ENCODE results near the gene EPS15. TPM values are rescaled to one million over a fixed set of nuclear protein-coding genes. Genes with fewer than 3 reads are reported as not detected.

EPS15 gene
- total RNA-seq, 1 donor from 2014 or later: 42.0 TPM

- no peak overlapping the region for H3K4me3 Mint-ChIP-seq
- no peaks in the 10 kb centered on the region for H3K79me2 ChIP-seq (ENCODE audit: low read depth)
- no peak overlapping the region for H3K4me3 ChIP-seq
- no peaks in the 10 kb centered on the region for H3K9me3 ChIP-seq (ENCODE audit: low read depth)
- H3K27ac Mint-ChIP-seq: no peak overlapping the region
- DNase-seq (ENCODE audit: low spot score): no peak
- H2AFZ ChIP-seq (replicated peaks): no peak overlapping the region
- H3K4me1 Mint-ChIP-seq: peaks cover 13% of the 10 kb centered on the region
- TF ChIP-seq CTCF (IDR thresholded peaks at IDR 0.05) (no peak), EZH2 (IDR thresholded peaks at IDR 0.05) (no peak), EZH2phosphoT487 (IDR thresholded peaks at IDR 0.05) (no peak)
- H3K4me2 ChIP-seq: no peak overlapping the region
- H3K27me3 ChIP-seq: no peaks in the 10 kb centered on the region
- H3K36me3 Mint-ChIP-seq: no peaks in the 10 kb centered on the region
- H4K20me1 ChIP-seq (ENCODE audit: low read depth): no peaks in the 10 kb centered on the region
- no peak overlapping the region for H3K27ac ChIP-seq
- H3K36me3 ChIP-seq: no peaks in the 10 kb centered on the region
- H3F3A ChIP-seq (ENCODE audit: low read depth): no peaks in the 10 kb centered on the region
- peaks cover 11% of the 10 kb centered on the region for H3K27me3 Mint-ChIP-seq (ENCODE audit: insufficient read depth, low read depth)
- no peak overlapping the region for H3K9ac ChIP-seq
- H3K9me3 Mint-ChIP-seq: no peaks in the 10 kb centered on the region
- H3K4me1 ChIP-seq: peaks cover 1% of the 10 kb centered on the region
Observed at GRCh38 chr1:51311826-51312225, 207.2 kb downstream of the EPS15 start.

- Histone ChIP-seq H3K4me2 (no peak overlapping the region), H4K20me1 (ENCODE audit: low read depth) (no peaks in the 10 kb centered on the region), H2AFZ (replicated peaks) (no peak overlapping the region), H3F3A (ENCODE audit: low read depth) (no peaks in the 10 kb centered on the region), H3K36me3 (no peaks in the 10 kb centered on the region), H3K9ac (no peak overlapping the region), H3K79me2 (ENCODE audit: low read depth) (no peaks in the 10 kb centered on the region), H3K9me3 (ENCODE audit: low read depth) (no peaks in the 10 kb centered on the region), H3K27me3 (no peaks in the 10 kb centered on the region), H3K27ac (no peak overlapping the region), H3K4me3 (no peak overlapping the region), H3K4me1 (no peaks in the 10 kb centered on the region)
- H3K27me3 Mint-ChIP-seq (ENCODE audit: insufficient read depth, low read depth): peaks cover 7% of the 10 kb centered on the region
- H3K27ac Mint-ChIP-seq: peak overlapping the region; percentile 80
- H3K4me3 Mint-ChIP-seq: peak overlapping the region; percentile 42
- H3K4me1 Mint-ChIP-seq: peaks cover 11% of the 10 kb centered on the region
- H3K36me3 Mint-ChIP-seq: no peaks in the 10 kb centered on the region
- DNase-seq (ENCODE audit: low spot score): no peak
- TF ChIP-seq CTCF (IDR thresholded peaks at IDR 0.05): no peak
- no peak for TF ChIP-seq EZH2phosphoT487 (IDR thresholded peaks at IDR 0.05)
- no peak for TF ChIP-seq EZH2 (IDR thresholded peaks at IDR 0.05)
- H3K9me3 Mint-ChIP-seq: no peaks in the 10 kb centered on the region
Observed at GRCh38 chr1:51310871-51311613, 208.0 kb downstream of the EPS15 start.

- TF ChIP-seq CTCF (IDR thresholded peaks at IDR 0.05): no peak
- no peak for TF ChIP-seq EZH2phosphoT487 (IDR thresholded peaks at IDR 0.05)
- no peak for TF ChIP-seq EZH2 (IDR thresholded peaks at IDR 0.05)
- Mint-ChIP-seq H3K4me3 (no peak overlapping the region), H3K4me1 (peaks cover 8% of the 10 kb centered on the region), H3K27me3 (ENCODE audit: insufficient read depth, low read depth) (peaks cover 6% of the 10 kb centered on the region), H3K9me3 (no peaks in the 10 kb centered on the region), H3K36me3 (no peaks in the 10 kb centered on the region), H3K27ac (no peak overlapping the region)
- H3K27me3 ChIP-seq: no peaks in the 10 kb centered on the region
- H3K27ac ChIP-seq: no peak overlapping the region
- H4K20me1 ChIP-seq (ENCODE audit: low read depth): no peaks in the 10 kb centered on the region
- peak overlapping the region; percentile 24 for H2AFZ ChIP-seq (replicated peaks)
- no peak for DNase-seq (ENCODE audit: low spot score)
- no peak overlapping the region for H3K9ac ChIP-seq
- H3K4me2 ChIP-seq: no peak overlapping the region
- H3F3A ChIP-seq (ENCODE audit: low read depth): no peaks in the 10 kb centered on the region
- H3K79me2 ChIP-seq (ENCODE audit: low read depth): no peaks in the 10 kb centered on the region
- no peaks in the 10 kb centered on the region for H3K36me3 ChIP-seq
- no peaks in the 10 kb centered on the region for H3K9me3 ChIP-seq (ENCODE audit: low read depth)
- peaks cover 6% of the 10 kb centered on the region for H3K4me1 ChIP-seq
- H3K4me3 ChIP-seq: no peak overlapping the region
Observed at GRCh38 chr1:51309291-51309690, 209.8 kb downstream of the EPS15 start.

Data from neural progenitor cell (in vitro differentiated cells).